ENCODE data around the gene TTC39C. TPM values are rescaled to one million over a fixed set of nuclear protein-coding genes. Genes with fewer than 3 reads are reported as not detected.
A peak's percentile ranks its signal among the peaks of the same experiment; 100 is the strongest.
"Not testable (repeated sequence)": the region's sequence is repeated elsewhere in the genome, so short reads cannot be mapped to it uniquely, and the experiment has no call there.

TTC39C gene
- total RNA-seq, 1 donor = 54.4 TPM

GRCh38 chr18:24056506-24056905 lies 42.0 kb downstream of the TTC39C start:
- no peak for DNase-seq (ENCODE audit: low read depth)
- no peak for TF ChIP-seq CTCF (IDR thresholded peaks at IDR 0.05; ENCODE audit: insufficient read depth, low read depth, low read length)
- H3K4me3 ChIP-seq (ENCODE audit: low read depth, low read length) = no peak overlapping the region

- H3K4me3 ChIP-seq (ENCODE audit: low read depth, low read length) = no peak overlapping the region
- no peak for DNase-seq (ENCODE audit: low read depth)
- no peak for TF ChIP-seq CTCF (IDR thresholded peaks at IDR 0.05; ENCODE audit: insufficient read depth, low read depth, low read length)
Observed at GRCh38 chr18:24057804-24058203, 43.2 kb downstream of the TTC39C start.

- DNase-seq (ENCODE audit: low read depth); H3K4me3 ChIP-seq (ENCODE audit: low read depth, low read length): not testable (repeated sequence)
Observed at GRCh38 chr18:24059385-24059784, 44.8 kb downstream of the TTC39C start.

- DNase-seq (ENCODE audit: low read depth) = peak; percentile 47
- no peak overlapping the region for H3K4me3 ChIP-seq (ENCODE audit: low read depth, low read length)
- no peak for TF ChIP-seq CTCF (IDR thresholded peaks at IDR 0.05; ENCODE audit: insufficient read depth, low read depth, low read length)
Observed at GRCh38 chr18:24060644-24061043, 46.1 kb downstream of the TTC39C start.

GRCh38 chr18:24063121-24063731 lies 48.7 kb downstream of the TTC39C start:
- no peak for TF ChIP-seq CTCF (IDR thresholded peaks at IDR 0.05; ENCODE audit: insufficient read depth, low read depth, low read length)
- peak; percentile 11 for DNase-seq (ENCODE audit: low read depth)
- H3K4me3 ChIP-seq (ENCODE audit: low read depth, low read length) = no peak overlapping the region

- no peak for TF ChIP-seq CTCF (IDR thresholded peaks at IDR 0.05; ENCODE audit: insufficient read depth, low read depth, low read length)
- no peak overlapping the region for H3K4me3 ChIP-seq (ENCODE audit: low read depth, low read length)
- no peak for DNase-seq (ENCODE audit: low read depth)
Observed at GRCh38 chr18:24064391-24065100, 50.0 kb downstream of the TTC39C start.

- no peak for TF ChIP-seq CTCF (IDR thresholded peaks at IDR 0.05; ENCODE audit: insufficient read depth, low read depth, low read length)
- DNase-seq (ENCODE audit: low read depth) = no peak
- H3K4me3 ChIP-seq (ENCODE audit: low read depth, low read length) = no peak overlapping the region
Observed at GRCh38 chr18:24065906-24066305, 51.4 kb downstream of the TTC39C start.
